HG03095 (cell line): ENCODE measurements around the gene WNT3.
"Not testable (repeated sequence)": the region's sequence is repeated elsewhere in the genome, so short reads cannot be mapped to it uniquely, and the experiment has no call there.

Source experiments
- ATAC-seq: cut with Tn5 transposase; IDR thresholded peaks from one replicate; pipeline ENCODE4 v1.9.1; 2021; ENCODE audit warnings: moderate library complexity; ENCODE audit not compliant: unreplicated experiment

The WNT3 gene

DNA sequence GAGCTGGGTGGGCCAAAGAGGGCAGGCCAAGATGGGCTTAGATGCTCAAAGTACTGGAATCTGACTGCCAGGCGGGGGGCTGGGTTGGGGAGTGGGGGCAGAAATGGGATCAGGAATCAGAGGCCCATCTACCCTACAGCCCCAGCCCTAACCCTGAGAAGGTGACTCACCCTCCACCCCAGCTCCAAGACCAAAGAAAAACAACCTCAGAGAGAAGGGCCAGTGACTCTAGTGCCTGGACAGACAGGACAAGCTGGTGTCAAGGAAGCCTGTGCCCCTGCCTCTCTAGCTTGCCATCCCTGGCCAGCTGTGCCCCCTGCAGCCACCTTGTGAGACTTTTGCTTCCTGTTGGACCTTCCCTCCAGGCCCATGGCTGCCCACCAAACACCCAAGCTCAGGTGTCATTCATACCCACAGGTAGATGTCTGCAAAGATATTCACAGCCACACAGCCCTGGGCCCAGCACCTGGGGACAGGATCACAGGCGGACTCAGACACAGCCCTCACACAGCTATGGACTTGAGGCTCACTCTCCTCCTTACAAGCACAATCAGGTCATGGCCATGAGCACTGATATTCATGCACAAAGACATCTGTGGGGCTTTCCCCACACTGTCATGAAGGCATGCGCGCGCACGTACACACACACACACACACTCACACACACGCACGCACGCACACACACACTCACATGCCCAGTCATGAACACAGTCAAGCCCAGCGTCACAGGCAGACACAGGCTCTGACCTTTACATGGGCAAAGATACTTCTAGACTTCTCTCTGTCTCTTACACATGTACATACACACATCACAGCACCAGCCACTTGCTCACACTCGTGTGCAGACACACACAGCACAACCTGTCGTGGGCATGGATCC, 2.8 kb downstream of the WNT3 start:
- no peak for ATAC-seq

DNA sequence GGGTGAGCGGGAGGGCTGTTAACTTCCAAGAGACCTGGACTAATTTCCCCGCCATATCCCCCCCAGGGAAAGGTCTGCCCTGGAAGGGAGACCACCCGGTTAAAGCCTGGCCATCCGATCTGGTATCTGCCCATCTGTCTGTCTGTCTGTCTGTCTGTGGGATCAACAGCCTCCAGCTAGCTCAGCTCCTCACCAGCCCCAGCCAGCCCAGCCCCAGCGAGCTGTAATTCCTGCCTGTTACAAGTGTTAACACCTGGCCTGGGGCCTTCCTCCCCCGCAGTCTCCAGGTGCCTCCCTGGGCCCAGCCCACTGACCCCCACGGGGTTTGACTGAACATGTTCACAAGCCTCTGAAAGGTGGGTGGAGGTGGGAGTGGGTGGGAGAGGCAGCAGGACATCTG, 4.0 kb downstream of the WNT3 start:
- ATAC-seq = no peak

DNA sequence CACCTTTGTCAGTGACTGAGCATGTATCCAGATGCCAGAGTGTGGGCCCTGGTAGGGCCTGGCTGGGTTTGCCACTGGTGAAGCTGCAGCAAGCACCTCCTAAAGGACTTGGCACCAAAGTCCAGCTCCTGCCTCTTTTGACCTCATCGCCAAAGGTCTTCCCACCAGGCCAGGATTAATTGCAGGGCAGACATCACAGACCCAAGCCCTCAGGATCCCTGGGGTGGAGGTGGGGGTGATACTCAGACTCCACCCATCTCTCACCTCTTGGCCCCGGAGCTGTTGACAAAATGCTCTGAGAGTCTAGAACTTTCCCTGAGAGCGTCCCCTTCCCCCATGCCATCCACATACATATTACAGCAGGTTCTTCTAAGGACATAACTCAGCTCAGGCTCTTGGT, 4.6 kb downstream of the WNT3 start:
- no peak for ATAC-seq

DNA sequence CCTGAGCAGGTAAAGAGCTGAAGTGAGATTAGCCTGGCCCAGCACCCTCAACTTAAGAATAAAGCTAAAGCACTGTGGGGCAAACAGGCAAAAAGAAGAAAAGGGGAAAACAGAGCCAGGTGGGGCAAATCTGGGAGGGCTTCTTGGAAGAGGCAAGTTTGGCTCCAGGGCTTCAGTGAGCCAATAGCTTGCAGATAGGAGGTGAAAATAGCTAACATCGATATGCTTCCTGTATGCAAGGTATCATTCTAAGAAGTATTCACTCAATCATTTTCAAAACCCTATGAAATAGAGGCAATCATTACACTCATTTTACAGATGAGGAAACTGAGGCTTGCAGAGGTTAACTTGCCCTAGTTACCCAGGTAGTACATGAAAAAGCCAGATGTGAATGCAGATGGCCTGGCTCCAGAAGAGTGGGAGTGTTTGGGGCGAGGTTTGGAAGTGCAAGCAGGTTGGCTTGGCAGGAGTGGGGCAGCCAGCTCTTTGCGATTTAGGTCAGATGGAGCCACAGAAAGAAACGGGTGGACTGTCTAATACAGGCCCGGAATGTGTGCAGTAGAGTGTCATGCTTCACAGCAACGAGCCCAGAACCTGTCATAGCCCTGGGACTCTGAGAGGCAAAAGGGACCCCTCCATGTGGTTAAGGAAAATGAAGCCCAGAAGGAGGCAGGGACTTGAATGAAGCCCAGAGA, 5.7 kb downstream of the WNT3 start:
- ATAC-seq = no peak

DNA sequence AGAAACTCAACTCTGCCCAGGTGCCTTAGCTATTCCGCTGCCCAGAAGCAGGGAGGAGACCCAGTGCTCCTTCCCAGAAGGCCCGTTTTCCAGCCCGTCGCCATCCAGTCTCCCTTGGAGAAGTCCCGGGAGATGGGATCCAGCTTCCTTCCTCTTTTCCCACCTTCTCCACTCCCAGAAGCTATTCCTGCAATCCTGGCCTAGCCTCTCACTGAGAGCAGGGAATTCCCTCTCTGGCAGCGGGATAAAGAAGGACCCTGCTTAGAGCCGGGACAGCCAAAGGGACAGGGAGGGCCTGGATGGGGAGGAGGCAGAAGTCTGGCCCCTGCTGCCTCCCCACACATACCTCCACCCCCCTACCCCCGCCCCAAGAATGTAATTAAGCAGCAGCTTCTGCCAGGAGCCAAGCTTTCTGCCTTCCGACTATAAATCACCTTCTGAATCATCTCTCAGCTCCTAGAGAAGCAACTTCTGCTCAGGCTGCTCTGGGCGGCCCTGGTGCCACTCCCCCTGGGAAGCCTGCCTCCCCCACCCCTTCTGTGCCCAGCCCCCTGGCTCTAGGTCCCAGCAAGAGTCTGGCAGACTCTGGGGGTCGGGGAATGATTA, 6.4 kb downstream of the WNT3 start:
- ATAC-seq = no peak

DNA sequence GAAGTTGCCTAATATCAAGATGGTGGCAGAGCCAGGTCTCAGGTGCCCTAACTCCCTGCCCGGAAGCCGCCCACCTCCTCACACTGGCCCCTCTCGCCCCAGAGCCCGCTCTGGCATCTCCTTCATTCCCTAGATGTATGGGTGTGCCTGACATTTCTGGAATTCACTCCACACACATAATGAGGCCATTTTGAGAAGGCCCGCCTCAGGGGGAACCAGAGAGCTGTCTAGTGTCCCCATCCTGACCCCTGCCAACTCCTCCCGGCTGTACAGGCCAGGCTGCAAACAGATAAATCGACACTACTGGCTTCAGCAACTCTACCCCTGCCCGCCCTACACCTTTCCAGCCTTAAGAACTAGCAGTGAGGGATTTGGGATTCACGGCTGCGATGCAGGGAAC, 7.7 kb downstream of the WNT3 start:
- ATAC-seq = no peak

DNA sequence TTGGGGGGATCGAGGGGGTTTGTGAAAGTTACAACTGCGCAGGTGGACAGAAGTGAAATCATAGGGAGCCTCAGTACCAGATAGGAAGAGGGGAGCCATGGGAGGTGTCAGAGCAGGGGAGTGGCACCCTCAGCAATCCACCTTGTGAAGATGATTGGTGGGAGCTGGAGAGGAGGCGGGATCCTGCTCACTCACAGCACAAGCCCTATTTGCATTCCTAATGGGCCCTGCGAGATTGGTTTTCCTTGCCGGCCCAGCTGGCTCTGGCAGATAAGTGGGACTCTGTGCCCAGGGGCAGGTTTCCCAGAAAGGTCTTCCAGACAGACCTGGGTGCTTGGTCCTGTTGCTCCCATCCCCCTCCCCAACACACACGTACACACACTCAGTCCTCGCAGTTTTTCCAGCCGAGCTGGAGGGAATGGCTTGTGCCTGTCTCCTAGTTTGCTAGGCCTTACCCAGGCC, 9.4 kb downstream of the WNT3 start:
- ATAC-seq = no peak

DNA sequence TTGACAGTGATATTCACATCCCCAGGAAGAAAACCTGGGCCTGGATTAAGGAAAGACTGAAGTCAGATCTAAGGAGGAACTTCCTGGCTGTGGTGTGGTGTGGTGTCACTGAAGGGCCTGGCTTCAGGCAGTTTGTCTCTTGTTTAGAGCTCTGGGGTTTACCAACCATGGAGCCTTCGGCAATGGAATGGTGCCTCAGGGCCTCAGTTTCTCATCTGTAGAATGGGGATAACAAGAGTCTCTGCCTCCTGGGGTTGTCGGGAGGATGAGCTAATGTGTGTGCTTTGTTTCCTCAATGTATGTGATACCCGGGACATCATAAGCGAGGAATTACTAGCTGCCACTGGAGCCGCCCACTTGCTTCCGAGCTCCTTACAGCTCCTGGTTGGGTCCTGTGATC, 12.7 kb downstream of the WNT3 start:
- no peak for ATAC-seq

DNA sequence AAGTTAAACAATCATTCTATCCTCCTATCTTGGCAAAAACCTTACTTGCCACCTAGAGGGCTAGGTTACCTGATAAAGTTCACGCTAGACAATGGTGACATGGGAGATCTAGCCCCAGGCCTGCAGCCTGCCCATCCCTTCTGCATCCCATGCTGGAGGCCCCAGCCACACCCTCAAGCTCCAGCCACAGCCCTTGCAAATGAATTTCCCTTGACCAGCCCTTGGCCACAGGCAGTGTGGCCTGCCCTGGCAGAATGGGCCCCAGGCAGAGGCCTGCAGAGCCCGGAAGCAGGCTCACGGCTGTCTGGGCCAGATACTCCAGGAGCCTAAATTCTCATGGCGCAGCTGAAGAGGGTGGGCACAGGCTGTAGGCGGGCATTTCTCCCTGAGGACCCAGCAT, 14.9 kb downstream of the WNT3 start:
- no peak for ATAC-seq

DNA sequence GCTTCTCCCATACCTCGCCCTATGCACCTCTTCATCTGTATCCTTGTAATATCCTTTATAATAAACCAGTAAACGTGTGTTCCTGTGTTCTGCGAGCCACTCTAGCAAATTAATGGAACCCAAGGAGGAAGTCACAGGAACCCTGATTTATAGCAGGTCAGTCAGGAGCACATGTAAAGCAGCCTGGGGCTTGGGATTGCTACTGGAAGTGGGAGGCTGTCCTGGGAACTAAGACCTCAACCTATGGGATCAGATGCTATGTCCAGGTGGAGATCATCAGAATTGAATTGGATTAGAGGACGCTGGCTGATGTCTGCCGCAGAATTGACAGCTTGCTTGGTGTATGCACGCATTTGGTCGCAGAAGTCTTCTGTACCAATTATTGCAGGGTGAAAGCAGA, 15.7 kb downstream of the WNT3 start:
- ATAC-seq = no peak

DNA sequence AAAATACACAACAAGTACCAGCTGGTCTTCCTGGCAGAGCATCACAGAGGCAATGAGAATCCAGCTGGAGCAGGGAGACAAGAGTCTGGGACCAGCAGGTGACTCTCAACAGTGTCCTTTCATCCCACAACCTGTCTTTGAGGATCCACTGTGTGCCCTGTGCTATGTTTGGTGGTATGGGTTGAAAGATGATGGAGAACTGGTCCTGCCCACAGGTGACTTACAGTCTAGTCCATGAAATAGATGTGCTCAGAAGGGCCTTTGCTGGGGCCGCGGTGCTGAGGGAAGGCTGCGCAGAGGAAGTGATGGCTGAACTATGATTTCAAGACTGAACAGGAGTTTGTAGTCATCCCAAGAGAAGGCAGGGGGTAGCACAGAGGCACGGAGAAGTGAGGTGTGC, 17.9 kb downstream of the WNT3 start:
- no peak for ATAC-seq

DNA sequence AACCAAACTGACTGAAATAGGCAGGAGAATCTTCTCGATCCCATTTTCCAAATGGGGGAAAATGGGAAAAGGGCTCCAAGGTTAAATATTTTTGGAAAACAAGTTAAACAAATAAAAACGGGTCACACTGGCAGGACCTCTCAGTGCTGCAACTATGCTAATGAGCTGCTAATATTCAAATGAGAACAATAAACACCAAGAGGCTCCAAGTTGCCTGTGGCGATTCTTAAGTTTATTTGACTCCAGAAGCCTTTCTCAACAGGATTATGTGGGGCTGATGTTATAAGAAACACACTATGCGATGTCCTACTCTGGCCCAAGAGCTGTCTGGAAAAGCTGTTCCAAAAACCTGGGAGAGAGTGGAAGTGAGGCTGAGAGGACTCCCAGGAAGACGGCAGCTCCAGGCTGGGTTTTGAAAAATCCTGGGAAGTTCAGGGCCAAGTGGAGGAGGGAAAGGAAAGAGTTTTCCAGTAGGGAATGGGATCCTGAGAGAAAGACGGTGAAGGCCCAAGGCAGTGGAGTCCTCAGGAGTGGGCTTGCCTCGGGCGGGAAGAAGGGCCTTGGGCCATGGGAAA, 21.4 kb downstream of the WNT3 start:
- ATAC-seq = no peak

DNA sequence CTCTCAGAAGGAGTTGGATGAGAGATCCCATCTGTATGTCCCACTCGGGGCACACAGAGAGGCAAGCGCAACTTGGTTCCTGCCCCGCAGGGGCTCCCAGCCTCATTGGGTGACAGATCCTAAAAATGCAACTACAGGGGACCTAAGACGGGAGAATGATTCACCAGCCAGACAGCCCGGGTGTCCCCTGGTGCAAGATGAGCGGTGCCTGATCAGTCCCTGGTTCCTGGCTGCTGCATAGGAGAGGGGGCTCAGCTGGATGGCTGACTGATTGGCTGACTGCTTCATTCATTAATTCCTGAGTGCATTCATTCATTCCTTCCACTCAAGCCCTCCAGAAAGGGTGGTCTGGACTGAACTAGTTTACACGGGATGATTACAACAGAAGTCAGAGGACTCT, 22.0 kb downstream of the WNT3 start:
- ATAC-seq = no peak

DNA sequence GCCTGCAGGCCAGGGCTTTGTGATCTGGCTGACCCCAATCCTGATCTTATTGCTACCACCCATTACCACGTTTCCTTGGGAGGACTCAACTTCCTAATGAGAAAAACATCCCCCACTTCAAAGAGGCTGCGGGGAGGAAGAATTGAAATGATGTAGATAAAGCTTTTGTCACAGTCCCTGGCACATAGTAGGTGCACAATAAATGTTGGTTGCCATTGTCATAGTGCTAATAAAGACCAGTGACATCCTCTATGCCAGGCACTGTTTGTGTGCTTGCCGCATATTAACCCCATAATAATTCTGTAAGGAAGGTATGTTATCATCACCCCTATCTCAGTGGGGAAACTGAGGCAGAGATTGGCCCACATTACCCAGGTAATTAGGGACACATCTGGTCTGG, 22.4 kb downstream of the WNT3 start:
- no peak for ATAC-seq

DNA sequence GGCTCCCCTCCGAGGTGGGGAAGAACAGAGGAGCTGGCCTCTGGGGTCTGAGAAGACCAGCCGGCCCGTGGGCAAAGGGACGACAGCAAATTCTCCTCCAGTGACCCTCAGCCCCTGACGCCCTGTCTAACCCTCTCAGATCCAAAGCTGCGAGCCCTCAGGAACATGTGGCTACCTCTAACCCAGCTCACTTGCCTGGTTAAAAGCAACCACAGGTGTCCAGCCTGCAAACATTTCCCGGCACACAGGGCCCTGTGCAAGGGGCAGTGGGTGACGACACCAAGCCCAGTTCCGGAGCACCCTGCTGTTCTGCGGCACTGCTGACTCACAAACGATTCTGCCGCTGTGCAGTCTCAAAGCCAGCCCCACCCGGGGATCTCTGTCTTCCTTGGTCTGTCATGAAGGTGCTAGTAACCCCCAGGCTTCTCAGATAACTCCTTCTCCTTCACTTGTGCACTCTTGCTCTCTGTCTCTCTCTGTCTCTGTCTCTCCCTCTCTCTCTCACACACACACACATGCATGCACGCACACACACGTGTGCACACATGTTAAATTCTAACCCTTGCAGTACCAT, 23.0 kb downstream of the WNT3 start:
- no peak for ATAC-seq

DNA sequence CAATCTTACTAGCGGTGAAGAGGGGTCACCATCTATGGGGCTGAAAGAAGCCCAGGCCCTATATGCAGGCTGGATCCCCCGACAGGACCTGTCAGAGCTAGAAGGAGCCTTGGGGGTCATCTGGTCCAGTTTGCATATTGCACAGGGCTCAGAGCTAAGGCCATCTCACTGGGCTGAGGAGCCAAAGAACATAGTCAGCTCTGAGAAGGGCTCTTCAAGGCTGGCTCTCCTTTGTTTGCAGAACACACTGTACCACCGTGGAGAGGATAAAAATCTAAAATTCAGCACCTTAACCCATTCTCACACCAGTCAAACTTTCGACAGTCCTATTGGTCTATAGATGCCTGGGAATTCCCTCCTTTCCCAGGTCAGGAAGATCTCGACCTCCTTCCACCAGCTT, 24.2 kb downstream of the WNT3 start:
- no peak for ATAC-seq

DNA sequence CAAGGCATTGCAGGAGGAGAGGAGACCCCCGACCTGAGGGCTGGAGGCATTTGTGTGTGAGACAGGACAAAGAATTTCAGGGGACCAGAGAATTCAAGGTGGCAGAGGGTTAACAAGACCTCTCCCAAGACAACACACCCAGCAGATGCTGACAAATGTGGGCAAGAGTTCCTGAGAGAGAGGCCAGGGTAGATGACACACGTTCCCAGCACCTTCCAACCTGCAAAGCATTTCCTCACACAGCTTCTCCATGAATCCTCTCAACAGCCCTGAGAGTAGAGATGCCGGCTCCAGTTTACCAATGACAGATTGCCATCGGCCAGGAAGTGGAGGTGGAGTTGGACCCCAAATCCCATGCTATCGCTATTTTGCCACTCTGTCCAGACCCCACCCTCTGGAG, 25.0 kb downstream of the WNT3 start:
- ATAC-seq = no peak

DNA sequence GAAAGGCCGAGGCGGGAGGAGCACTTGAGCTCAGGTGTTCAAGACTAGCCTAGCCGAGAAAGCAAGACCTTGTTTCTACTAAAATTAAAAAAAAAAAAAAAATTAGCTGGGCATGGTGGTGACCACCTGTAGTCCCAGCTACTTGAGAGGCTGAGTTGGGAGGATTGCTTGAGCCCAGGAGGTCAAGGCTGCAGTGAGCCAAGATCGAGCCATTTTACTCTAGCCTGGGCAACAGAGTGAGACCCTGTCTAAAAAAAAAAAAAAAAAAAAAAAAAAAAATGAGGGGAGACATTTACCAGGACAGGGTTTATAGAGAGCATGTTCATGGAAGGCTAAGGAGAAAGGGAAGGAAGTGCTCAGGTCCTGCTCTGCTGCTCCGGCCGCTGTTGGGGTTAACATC, 25.5 kb downstream of the WNT3 start:
- not testable (repeated sequence) for ATAC-seq

DNA sequence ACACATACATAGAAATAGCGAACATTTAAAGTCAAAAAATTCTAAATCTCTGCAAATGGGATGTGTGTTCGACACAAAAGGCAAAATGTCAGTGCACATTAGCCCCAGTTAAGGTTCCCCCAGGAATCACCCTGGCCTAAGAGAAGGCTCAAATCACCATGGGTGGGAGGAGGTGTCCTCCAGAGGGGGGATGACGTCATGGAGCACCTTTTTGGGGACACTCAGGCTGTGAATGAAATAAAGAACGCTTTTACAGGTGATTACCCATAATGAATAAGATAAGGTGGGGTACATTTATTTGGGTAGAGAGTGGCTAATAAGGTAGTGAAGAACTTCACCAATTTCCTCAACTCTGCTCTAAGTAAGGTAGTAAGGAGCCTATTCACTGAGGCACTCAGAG, 26.4 kb downstream of the WNT3 start:
- no peak for ATAC-seq

DNA sequence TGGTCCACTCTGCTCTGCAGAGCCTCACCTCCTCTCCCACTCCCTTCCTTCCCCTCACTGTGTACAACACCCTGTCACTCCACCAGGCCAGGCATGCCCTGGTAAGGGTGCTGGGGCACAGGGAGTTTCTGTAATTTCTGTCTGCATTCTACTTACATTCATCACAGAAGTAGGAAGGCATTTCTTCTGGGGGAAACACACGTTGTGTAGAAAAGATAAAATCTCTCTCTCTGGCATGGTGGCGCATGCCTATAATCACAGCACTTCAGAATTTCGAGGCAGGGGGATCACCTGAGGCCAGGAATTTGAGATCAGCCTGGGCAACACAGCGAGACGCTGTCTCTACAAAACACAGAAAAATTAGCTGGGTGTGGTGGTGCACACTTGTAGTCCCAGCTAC, 27.0 kb downstream of the WNT3 start:
- ATAC-seq = no peak

DNA sequence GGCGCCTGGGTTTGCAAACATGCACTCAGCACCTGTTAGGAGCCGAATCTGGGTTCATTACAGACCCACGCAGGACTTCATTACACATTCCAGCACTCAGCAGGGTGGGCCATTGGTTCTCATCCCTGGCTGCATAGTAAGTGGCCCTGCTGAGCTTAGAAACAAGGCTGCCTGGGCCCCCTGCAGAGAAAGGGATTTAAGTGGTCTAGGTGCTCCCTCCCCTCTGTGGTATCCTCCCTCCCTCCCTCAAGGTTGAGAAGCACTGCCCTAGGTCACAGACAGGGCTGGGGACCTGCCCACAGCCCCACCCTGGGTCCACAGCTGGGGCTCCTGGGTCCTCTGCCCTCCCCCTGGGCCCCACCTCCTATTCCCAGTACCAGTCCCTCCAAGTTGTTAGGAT, 28.3 kb downstream of the WNT3 start:
- no peak for ATAC-seq
